Osteoblast (primary cell): ENCODE results near the gene PTDSS2. TPM values are rescaled to one million over a fixed set of nuclear protein-coding genes. Genes with fewer than 3 reads are reported as not detected.
A peak's percentile ranks its signal among the peaks of the same experiment; 100 is the strongest.

Experiments
- DNase-seq: peaks from one replicate; pipeline ENCODE4 v3.0.0; 2011; ENCODE audit warnings: low spot score, mixed read lengths; ENCODE audit not compliant: insufficient read length; ENCODE audit errors: missing footprints
- H2AFZ ChIP-seq: 2 replicates; pipeline ENCODE4 v1.6.0; 2011; ENCODE audit warnings: mild to moderate bottlenecking, low read length
- H3K27ac ChIP-seq: 2 replicates; pipeline ENCODE4 v1.5.1; 2011; ENCODE audit warnings: mild to moderate bottlenecking, low read depth, low read length, moderate library complexity
- H3K27me3 ChIP-seq: 2 replicates; pipeline ENCODE4 v1.6.0; 2012; ENCODE audit warnings: mild to moderate bottlenecking, control low read depth, inconsistent platforms, low read length, moderate library complexity; ENCODE audit not compliant: insufficient read depth
- H3K36me3 ChIP-seq: 2 replicates; pipeline ENCODE4 v1.5.1; 2011; ENCODE audit warnings: mild to moderate bottlenecking, low read length, control low read depth, moderate library complexity; ENCODE audit not compliant: insufficient read depth
- H3K4me1 ChIP-seq: 2 replicates; pipeline ENCODE4 v1.5.1; 2011; ENCODE audit warnings: mild to moderate bottlenecking, low read length, control low read depth, moderate library complexity; ENCODE audit not compliant: insufficient read depth
- H3K4me2 ChIP-seq: 2 replicates; pipeline ENCODE4 v1.6.0; 2011; ENCODE audit warnings: mild to moderate bottlenecking, low read length; ENCODE audit not compliant: insufficient read depth
- H3K4me3 ChIP-seq: fragments of 200-600 bp; sonication (generic); 3 replicates; pipeline ENCODE4 v1.5.1; 2012; ENCODE audit warnings: mild to moderate bottlenecking, low read length, inconsistent platforms; ENCODE audit not compliant: insufficient read depth
- H3K79me2 ChIP-seq: 2 replicates; pipeline ENCODE4 v1.6.0; 2012; ENCODE audit warnings: mild to moderate bottlenecking, low read length, control low read depth, inconsistent platforms; ENCODE audit not compliant: insufficient read depth
- H3K9me3 ChIP-seq: 2 replicates; pipeline ENCODE4 v1.5.1; 2011; ENCODE audit warnings: low read depth, low read length, control low read depth
- H4K20me1 ChIP-seq: 2 replicates; pipeline ENCODE4 v1.6.0; 2012; ENCODE audit warnings: mild to moderate bottlenecking, low read length, control low read depth; ENCODE audit not compliant: insufficient read depth
- total RNA-seq: library from RNA; depleted of rRNA; stranded (reverse); fragments of >200 nt; gene quantifications from 2 replicates; pipeline ENCODE4 v1.2.3, GENCODE V29; 2012
- TF ChIP-seq, protein P1 (sequence below): IDR thresholded peaks from 2 replicates; pipeline ENCODE4 v1.5.1; 2011; ENCODE audit warnings: mild to moderate bottlenecking, low read depth, low read length, moderate library complexity; ENCODE audit errors: extremely low read depth

PTDSS2 gene
- total RNA-seq, 1 donor, result 36.2 TPM

GRCh38 chr11:490930-491260, 40.8 kb downstream of the PTDSS2 start:
- no peaks in the 10 kb centered on the region for H3K9me3 ChIP-seq
- no peaks in the 10 kb centered on the region for H3K4me1 ChIP-seq
- H3K27me3 ChIP-seq, result no peaks in the 10 kb centered on the region
- no peak overlapping the region for H3K27ac ChIP-seq
- H3K36me3 ChIP-seq, result peaks cover 17% of the 10 kb centered on the region
- H3K4me3 ChIP-seq, result no peak overlapping the region
- peaks cover 2% of the 10 kb centered on the region for H3K79me2 ChIP-seq
- H3K4me2 ChIP-seq, result no peak overlapping the region
- no peak overlapping the region for H2AFZ ChIP-seq
- peak; percentile 86 for DNase-seq
- TF ChIP-seq, protein P1, sequence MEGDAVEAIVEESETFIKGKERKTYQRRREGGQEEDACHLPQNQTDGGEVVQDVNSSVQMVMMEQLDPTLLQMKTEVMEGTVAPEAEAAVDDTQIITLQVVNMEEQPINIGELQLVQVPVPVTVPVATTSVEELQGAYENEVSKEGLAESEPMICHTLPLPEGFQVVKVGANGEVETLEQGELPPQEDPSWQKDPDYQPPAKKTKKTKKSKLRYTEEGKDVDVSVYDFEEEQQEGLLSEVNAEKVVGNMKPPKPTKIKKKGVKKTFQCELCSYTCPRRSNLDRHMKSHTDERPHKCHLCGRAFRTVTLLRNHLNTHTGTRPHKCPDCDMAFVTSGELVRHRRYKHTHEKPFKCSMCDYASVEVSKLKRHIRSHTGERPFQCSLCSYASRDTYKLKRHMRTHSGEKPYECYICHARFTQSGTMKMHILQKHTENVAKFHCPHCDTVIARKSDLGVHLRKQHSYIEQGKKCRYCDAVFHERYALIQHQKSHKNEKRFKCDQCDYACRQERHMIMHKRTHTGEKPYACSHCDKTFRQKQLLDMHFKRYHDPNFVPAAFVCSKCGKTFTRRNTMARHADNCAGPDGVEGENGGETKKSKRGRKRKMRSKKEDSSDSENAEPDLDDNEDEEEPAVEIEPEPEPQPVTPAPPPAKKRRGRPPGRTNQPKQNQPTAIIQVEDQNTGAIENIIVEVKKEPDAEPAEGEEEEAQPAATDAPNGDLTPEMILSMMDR, result no peak
- H4K20me1 ChIP-seq, result peaks cover 7% of the 10 kb centered on the region

DNA sequence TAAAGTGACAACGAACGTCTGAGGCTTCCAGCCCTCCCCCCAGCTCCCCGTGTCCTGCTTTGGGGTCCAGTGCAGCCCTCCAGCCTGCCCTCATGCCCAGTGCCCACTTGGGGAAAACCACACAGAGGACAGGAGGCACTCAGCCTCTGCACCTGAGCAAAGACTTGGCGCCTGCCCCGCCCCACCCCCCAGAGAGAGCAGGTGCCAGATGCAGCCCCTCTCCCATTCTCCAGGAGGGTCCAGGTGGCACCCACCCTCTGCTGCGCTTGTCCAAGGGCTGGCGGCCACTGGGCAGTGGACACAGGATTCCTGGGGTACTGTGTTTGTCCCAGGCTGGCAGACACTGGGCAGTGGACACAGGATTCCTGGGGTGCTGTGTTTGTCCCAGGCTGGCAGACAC, 41.3 kb downstream of the PTDSS2 start:
- DNase-seq, result peak; percentile 85
- Histone ChIP-seq H3K4me2 (no peak overlapping the region), H2AFZ (no peak overlapping the region), H3K9me3 (no peaks in the 10 kb centered on the region), H4K20me1 (peaks cover 7% of the 10 kb centered on the region), H3K4me1 (no peaks in the 10 kb centered on the region), H3K27me3 (no peaks in the 10 kb centered on the region), H3K4me3 (no peak overlapping the region), H3K27ac (no peak overlapping the region), H3K79me2 (peaks cover under 1% of the 10 kb centered on the region), H3K36me3 (peaks cover 20% of the 10 kb centered on the region)
- TF ChIP-seq, protein P1, result no peak

DNA sequence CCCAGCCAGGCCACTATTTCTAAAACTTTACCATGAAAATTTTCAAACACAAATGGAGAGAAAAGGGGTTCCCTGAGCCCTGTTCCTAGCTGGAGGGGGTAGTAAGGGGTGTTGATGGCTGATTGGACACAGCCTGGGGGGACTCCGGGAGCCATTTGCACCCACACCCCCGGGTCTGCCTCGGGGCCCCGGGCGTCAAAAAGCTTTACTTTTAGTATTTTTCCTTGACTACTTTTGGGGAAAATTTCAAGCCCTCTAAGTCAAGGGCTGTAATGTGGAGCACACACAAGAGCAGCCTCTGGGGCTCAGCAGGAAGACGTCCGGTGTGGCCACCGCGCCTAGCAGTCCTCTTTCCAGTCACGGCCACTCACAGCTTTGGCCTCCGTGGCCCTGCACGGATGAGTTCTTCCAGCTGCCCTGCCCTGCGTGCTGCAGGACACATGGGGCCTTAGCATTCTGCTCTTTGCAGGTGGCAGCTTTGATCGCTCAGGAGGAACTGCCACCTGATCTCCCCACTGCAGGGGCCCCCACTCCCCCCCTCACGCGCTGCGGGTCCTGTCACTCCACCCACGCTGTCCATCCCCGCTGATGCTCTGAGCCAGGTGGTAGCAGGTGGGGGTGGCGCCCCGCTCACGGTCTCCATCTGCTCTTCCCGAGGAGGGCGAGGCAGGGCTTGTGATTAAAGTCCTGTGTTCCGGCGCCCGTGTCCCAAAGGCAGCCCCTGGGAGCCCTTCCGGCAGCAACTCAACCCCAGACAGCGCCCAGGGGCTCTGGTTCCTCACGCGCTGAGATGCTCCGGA, 42.5 kb downstream of the PTDSS2 start:
- no peak overlapping the region for H3K27ac ChIP-seq
- H3K36me3 ChIP-seq, result peaks cover 33% of the 10 kb centered on the region
- peaks cover 11% of the 10 kb centered on the region for H3K79me2 ChIP-seq
- no peak overlapping the region for H2AFZ ChIP-seq
- H3K4me1 ChIP-seq, result no peaks in the 10 kb centered on the region
- H3K4me2 ChIP-seq, result no peak overlapping the region
- no peak overlapping the region for H3K4me3 ChIP-seq
- peak; percentile 85 for DNase-seq
- peaks cover 10% of the 10 kb centered on the region for H4K20me1 ChIP-seq
- TF ChIP-seq, protein P1, result no peak
- no peaks in the 10 kb centered on the region for H3K9me3 ChIP-seq
- H3K27me3 ChIP-seq, result no peaks in the 10 kb centered on the region

DNA sequence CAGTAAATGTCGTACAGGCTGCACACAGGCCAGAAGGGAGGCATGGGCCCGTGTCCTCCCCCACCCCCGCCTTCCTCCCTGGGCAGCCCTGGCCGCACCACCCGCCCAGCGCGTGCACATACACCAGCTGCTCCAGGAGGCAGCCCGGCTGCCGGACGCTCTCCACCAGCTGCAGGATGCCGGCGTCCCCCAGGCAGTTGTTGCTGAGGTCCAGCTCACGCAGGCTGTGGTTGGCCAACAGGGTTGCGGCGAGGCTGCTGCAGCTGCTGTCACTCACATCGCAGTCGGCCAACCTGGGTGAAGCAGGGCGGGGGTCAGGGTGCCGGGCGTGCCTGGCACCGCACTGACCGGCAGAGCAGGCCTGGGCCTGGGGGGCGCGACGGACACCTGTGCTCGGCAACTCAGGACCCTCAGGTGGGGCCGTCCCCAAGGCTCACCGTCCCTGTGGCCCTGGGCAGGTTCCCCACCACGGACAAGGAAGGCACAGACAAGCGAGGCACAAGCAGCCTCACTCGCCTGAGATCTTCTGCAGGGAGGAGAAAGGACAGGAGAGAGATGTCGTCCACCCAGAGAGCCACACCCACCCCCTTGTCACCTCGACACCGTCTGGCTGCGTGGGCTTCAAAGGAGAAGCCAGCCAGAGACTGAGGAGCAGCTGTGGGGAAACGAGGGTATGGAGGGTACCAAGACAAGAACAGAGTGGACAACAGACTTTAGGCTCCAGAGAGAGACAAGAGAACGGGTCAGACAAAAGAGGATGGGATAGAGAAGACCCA, 44.9 kb downstream of the PTDSS2 start:
- Histone ChIP-seq H3K4me1 (no peaks in the 10 kb centered on the region), H3K4me3 (no peak overlapping the region), H4K20me1 (peaks cover 23% of the 10 kb centered on the region), H3K36me3 (peaks cover 56% of the 10 kb centered on the region), H3K9me3 (no peaks in the 10 kb centered on the region), H3K4me2 (no peak overlapping the region), H3K27me3 (no peaks in the 10 kb centered on the region), H3K79me2 (peaks cover 26% of the 10 kb centered on the region), H2AFZ (no peak overlapping the region), H3K27ac (no peak overlapping the region)
- DNase-seq, result peak; percentile 88
- TF ChIP-seq, protein P1, result no peak
